Muscle of leg (tissue), 11 donors: ENCODE measurements around the gene IMPG2. TPM values are rescaled to one million over a fixed set of nuclear protein-coding genes. Genes with fewer than 3 reads are reported as not detected.

Experiments
- DNase-seq: peaks from one replicate; pipeline ENCODE4 v3.0.0; 2013
- H3K27ac ChIP-seq: one replicate; pipeline ENCODE4 v1.5.1; 2013; ENCODE audit warnings: mild to moderate bottlenecking, low read length, control low read depth
- H3K27me3 ChIP-seq: one replicate; pipeline ENCODE4 v1.6.1; 2013; ENCODE audit warnings: low read length; ENCODE audit not compliant: control insufficient read depth, insufficient read depth
- H3K36me3 ChIP-seq: one replicate; pipeline ENCODE4 v1.6.1; 2013; ENCODE audit warnings: low read length; ENCODE audit not compliant: control insufficient read depth, insufficient read depth
- H3K4me1 ChIP-seq: one replicate; pipeline ENCODE4 v1.6.1; 2013; ENCODE audit warnings: low read length; ENCODE audit not compliant: control insufficient read depth, insufficient read depth
- H3K4me3 ChIP-seq: one replicate; pipeline ENCODE4 v1.5.1; 2013; ENCODE audit warnings: low read length, control low read depth
- H3K9me3 ChIP-seq: replicated peaks from 2 replicates; pipeline ENCODE4 v1.6.1; 2013; ENCODE audit warnings: low read depth, low read length; ENCODE audit not compliant: control insufficient read depth
- WGBS: methylation state at CpG from one replicate; pipeline ENCODE4 v1.1.5; 2013; ENCODE audit warnings: missing lambda C conversion rate; ENCODE audit not compliant: insufficient coverage; 5-methylcytosine and 5-hydroxymethylcytosine counted together
- polyA plus RNA-seq, 8 donors: library from polyadenylated mRNA; unstranded; fragments of 120-200 nt; gene quantifications; one replicate each; pipeline versions ENCODE4 v1.2.1 to v1.2.3, GENCODE V29; 2013; ENCODE audit warnings: inconsistent platforms in 1 of 8, low replicate concordance in 1 of 8; ENCODE audit not compliant: insufficient read length in 8 of 8, insufficient read depth in 1 of 8
- total RNA-seq: library from RNA; stranded (reverse); fragments of 120-200 nt; gene quantifications from one replicate; pipeline ENCODE4 v1.2.4, GENCODE V29; 2013

Gene IMPG2
- total and polyA plus RNA-seq, 9 donors, result 0.46 to 1.4 (median 0.94) TPM

DNA sequence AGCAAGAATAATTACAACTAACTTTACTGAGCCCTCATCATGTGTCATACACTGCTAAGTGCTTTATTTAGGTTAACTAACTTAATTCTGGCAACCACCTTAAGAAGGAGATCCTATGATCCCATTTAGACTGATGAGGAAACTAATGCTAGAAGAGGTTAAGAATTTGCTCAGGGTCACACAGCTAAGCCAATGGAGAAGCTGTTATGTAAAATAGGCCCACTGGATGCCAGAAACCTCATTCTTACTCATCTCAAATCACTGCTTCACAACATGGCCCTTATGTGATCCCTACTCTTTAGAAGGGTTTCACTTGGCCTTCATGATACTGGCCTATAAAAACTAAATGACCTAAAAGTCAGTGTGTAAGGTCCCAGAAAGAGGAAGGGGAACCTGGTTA is 41.2 kb downstream of the IMPG2 start:
- H3K9me3 ChIP-seq, result no peaks in the 10 kb centered on the region
- H3K36me3 ChIP-seq, result no peaks in the 10 kb centered on the region
- H3K4me1 ChIP-seq, result peaks cover 2% of the 10 kb centered on the region
- DNase-seq, result no peak
- no peak overlapping the region for H3K27ac ChIP-seq
- H3K4me3 ChIP-seq, result no peak overlapping the region
- no peaks in the 10 kb centered on the region for H3K27me3 ChIP-seq

DNA sequence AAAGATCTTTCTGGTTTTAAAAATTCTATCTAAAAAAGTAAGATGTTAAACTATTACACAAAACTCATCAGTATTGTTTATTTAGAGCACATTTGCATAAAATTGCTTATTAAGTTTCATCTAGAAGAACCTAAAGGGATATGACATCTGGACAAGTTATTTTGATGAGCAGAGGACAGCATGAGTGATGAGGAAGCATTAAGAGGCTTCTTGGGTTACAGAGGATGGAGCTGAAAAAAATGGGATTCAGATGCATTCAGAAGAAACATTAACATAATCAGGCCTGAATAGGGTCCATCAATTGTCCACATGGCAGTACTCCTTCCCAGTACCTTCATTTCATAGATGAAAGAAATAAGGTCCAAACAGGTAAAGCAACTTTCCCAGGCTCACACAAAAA is 41.6 kb downstream of the IMPG2 start:
- no peak overlapping the region for H3K4me3 ChIP-seq
- DNase-seq, result no peak
- no peaks in the 10 kb centered on the region for H3K27me3 ChIP-seq
- H3K27ac ChIP-seq, result no peak overlapping the region
- no peaks in the 10 kb centered on the region for H3K9me3 ChIP-seq
- H3K4me1 ChIP-seq, result peaks cover 2% of the 10 kb centered on the region
- no peaks in the 10 kb centered on the region for H3K36me3 ChIP-seq

- WGBS, result 86% methylated on average over 1 of the region's 2 CpGs
- H3K36me3 ChIP-seq, result peaks cover 3% of the 10 kb centered on the region
These were observed 46.8 kb downstream of the IMPG2 start for GRCh38 chr3:101273608-101274007.

GRCh38 chr3:101273156-101273555 is 47.2 kb downstream of the IMPG2 start:
- DNase-seq, result peak; percentile 65
- Histone ChIP-seq H3K27ac (no peak overlapping the region), H3K4me3 (no peak overlapping the region), H3K36me3 (peaks cover 3% of the 10 kb centered on the region), H3K4me1 (no peaks in the 10 kb centered on the region), H3K9me3 (no peaks in the 10 kb centered on the region), H3K27me3 (no peaks in the 10 kb centered on the region)

More at GRCh38 chr3:101273608-101274007, 46.8 kb downstream of the IMPG2 start:
- Histone ChIP-seq H3K27me3 (no peaks in the 10 kb centered on the region), H3K9me3 (no peaks in the 10 kb centered on the region), H3K27ac (no peak overlapping the region), H3K4me3 (no peak overlapping the region), H3K4me1 (no peaks in the 10 kb centered on the region)
- no peak for DNase-seq

- DNase-seq, result no peak
- Histone ChIP-seq H3K36me3 (peaks cover 3% of the 10 kb centered on the region), H3K9me3 (no peaks in the 10 kb centered on the region), H3K27me3 (no peaks in the 10 kb centered on the region), H3K27ac (no peak overlapping the region), H3K4me1 (no peaks in the 10 kb centered on the region), H3K4me3 (no peak overlapping the region)
- 69% methylated on average over 4 of the region's 4 CpGs for WGBS
These were observed 48.6 kb downstream of the IMPG2 start for GRCh38 chr3:101271728-101272127.

GRCh38 chr3:101270149-101270548 is 50.2 kb downstream of the IMPG2 start:
- Histone ChIP-seq H3K27ac (no peak overlapping the region), H3K4me1 (peaks cover 2% of the 10 kb centered on the region), H3K9me3 (no peaks in the 10 kb centered on the region), H3K27me3 (no peaks in the 10 kb centered on the region), H3K36me3 (peaks cover 3% of the 10 kb centered on the region), H3K4me3 (no peak overlapping the region)
- no CpG with 5 or more reads among the region's 5 CpGs for WGBS
- no peak for DNase-seq

GRCh38 chr3:101268971-101269671 is 51.3 kb downstream of the IMPG2 start:
- DNase-seq, result no peak
- peaks cover 2% of the 10 kb centered on the region for H3K4me1 ChIP-seq
- H3K4me3 ChIP-seq, result no peak overlapping the region
- peaks cover 3% of the 10 kb centered on the region for H3K36me3 ChIP-seq
- no peaks in the 10 kb centered on the region for H3K27me3 ChIP-seq
- no CpG with 5 or more reads among the region's 3 CpGs for WGBS
- H3K9me3 ChIP-seq, result no peaks in the 10 kb centered on the region
- peak overlapping the region; percentile 29 for H3K27ac ChIP-seq

- 0% methylated on average over 1 of the region's 2 CpGs for WGBS
- H3K27ac ChIP-seq, result no peak overlapping the region
- H3K36me3 ChIP-seq, result peaks cover 3% of the 10 kb centered on the region
- H3K4me3 ChIP-seq, result no peak overlapping the region
- peaks cover 2% of the 10 kb centered on the region for H3K4me1 ChIP-seq
- peak; percentile 76 for DNase-seq
- H3K9me3 ChIP-seq, result no peaks in the 10 kb centered on the region
- no peaks in the 10 kb centered on the region for H3K27me3 ChIP-seq
These were observed 52.2 kb downstream of the IMPG2 start for GRCh38 chr3:101268141-101268540.

GRCh38 chr3:101266566-101266965 is 53.8 kb downstream of the IMPG2 start:
- H3K9me3 ChIP-seq, result no peaks in the 10 kb centered on the region
- peaks cover 2% of the 10 kb centered on the region for H3K4me1 ChIP-seq
- H3K4me3 ChIP-seq, result no peak overlapping the region
- no peaks in the 10 kb centered on the region for H3K27me3 ChIP-seq
- H3K36me3 ChIP-seq, result no peaks in the 10 kb centered on the region
- no peak for DNase-seq
- no peak overlapping the region for H3K27ac ChIP-seq

GRCh38 chr3:101266071-101266470 is 54.3 kb downstream of the IMPG2 start:
- no peaks in the 10 kb centered on the region for H3K36me3 ChIP-seq
- no peak for DNase-seq
- H3K27ac ChIP-seq, result no peak overlapping the region
- peaks cover 2% of the 10 kb centered on the region for H3K4me1 ChIP-seq
- no peaks in the 10 kb centered on the region for H3K9me3 ChIP-seq
- no peak overlapping the region for H3K4me3 ChIP-seq
- no peaks in the 10 kb centered on the region for H3K27me3 ChIP-seq
